ENCODE measurements around the gene SERINC5.

SERINC5 gene

DNA sequence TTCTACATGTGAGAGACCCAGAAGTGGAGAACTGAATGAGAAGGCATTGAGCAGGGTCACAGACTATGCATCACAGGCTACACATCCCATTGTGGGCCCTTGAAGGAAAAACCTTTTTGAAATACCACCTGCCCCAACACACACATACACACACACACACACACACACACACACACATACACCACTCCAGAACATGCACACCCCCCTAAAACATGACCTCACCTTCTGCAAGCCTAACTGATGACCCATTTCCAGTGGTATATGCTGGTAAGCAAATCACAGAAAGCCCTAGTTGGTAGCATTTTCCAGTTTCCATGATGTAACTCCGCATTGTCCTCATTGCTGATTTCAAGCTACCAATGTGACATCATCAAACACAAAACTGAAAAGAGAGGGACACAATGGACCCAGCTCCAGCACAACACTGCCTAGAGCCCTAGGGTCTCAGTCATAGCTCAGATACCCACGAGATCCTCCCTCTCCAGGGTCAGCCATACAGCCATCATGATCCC lies 184.3 kb downstream of the SERINC5 start:
- no peak for DNase-seq (ENCODE audit: low spot score)
- in situ Hi-C loops (cut with MboI; ENCODE audit: low sequenced_read_pairs, unreplicated experiment): no loop called here
- TF ChIP-seq, protein P1, sequence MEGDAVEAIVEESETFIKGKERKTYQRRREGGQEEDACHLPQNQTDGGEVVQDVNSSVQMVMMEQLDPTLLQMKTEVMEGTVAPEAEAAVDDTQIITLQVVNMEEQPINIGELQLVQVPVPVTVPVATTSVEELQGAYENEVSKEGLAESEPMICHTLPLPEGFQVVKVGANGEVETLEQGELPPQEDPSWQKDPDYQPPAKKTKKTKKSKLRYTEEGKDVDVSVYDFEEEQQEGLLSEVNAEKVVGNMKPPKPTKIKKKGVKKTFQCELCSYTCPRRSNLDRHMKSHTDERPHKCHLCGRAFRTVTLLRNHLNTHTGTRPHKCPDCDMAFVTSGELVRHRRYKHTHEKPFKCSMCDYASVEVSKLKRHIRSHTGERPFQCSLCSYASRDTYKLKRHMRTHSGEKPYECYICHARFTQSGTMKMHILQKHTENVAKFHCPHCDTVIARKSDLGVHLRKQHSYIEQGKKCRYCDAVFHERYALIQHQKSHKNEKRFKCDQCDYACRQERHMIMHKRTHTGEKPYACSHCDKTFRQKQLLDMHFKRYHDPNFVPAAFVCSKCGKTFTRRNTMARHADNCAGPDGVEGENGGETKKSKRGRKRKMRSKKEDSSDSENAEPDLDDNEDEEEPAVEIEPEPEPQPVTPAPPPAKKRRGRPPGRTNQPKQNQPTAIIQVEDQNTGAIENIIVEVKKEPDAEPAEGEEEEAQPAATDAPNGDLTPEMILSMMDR (IDR thresholded peaks at IDR 0.05; ENCODE audit: borderline replicate concordance, control extremely low read depth, extremely low read depth, insufficient read depth, missing control alignments): no peak

DNA sequence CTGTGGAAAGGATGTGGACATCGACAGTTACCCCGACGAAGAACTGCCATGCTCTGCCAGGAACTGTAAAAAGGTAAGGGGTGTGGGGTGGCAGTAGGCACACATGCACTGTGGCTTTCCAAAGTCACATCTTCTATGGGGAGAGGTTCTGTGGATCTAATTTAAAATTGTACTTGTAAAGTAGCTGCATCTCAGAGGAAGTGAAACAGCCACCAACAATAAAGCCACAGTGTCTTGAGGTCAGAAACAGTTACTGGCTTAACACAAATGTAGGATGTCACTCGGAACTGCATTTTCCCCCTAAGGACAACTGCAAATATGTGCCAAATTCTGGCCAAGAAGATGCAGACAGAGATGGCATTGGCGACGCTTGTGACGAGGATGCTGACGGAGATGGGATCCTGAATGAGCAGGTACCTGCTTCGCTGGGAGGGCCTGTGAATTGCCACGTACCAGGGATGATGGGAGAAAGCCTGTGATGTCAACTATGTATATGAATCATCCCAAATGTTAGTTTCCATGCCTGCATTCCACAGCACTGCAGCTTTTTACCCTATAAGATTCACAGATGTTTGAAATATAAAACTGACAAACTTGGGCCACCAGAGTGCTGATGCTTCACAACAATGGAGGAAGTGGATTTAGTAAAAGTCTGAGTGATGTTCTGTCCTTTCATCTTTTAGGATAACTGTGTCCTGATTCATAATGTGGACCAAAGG lies 185.4 kb downstream of the SERINC5 start:
- TF ChIP-seq, protein P1 (IDR thresholded peaks at IDR 0.05; ENCODE audit: borderline replicate concordance, control extremely low read depth, extremely low read depth, insufficient read depth, missing control alignments): no peak
- in situ Hi-C loops (cut with MboI; ENCODE audit: low sequenced_read_pairs, unreplicated experiment): no loop called here
- no peak for DNase-seq (ENCODE audit: low spot score)

DNA sequence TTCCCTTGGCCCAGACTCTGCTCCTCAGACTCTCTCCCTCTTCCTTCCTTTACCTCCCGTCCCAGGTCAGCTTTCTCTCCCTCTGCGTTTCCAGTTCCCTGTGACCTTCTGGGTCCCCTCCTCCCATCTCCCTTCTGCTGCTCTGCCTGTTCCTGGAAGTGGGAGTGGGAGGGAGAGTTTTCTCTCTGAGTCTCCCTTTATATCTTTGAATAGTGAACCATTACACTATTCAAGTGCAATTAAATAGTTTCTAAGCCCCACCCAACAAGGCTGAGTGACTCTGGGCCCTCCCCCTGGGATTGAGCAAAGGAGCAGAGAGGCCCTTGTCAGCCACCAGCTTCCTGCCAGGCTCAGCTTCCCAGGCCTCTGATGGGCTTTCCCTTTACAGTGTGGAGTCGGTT lies 185.9 kb downstream of the SERINC5 start:
- in situ Hi-C loops (cut with MboI; ENCODE audit: low sequenced_read_pairs, unreplicated experiment): no loop called here
- DNase-seq (ENCODE audit: low spot score): no peak
- TF ChIP-seq, protein P1 (IDR thresholded peaks at IDR 0.05; ENCODE audit: borderline replicate concordance, control extremely low read depth, extremely low read depth, insufficient read depth, missing control alignments): no peak

DNA sequence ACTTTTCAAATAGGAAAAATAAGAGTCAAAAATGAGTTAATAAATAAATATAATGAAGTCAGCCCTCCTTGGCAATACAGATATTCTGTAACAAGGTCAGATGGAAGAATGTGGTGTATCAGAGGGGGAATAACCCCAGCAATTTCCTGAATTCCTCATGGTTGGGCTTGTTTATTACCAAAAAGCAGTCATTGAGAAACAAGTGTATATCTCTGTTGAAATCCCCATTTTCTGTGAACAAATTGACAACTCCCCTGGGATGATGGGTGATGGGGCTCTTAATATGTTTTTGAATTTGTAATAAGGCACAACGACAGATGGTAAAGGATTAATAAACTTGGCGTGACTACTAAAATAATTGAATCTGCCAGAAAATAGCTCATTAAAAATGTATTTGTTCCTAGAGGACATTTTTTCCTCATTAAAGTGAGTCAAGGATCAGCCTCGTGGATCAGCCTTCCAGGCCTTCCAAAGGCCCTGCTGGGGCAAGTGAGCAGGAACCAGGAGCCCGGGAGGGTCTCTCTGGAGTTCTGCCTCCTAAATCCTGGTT lies 186.5 kb downstream of the SERINC5 start:
- DNase-seq (ENCODE audit: low spot score): no peak
- in situ Hi-C loops (cut with MboI; ENCODE audit: low sequenced_read_pairs, unreplicated experiment): no loop called here
- TF ChIP-seq, protein P1 (IDR thresholded peaks at IDR 0.05; ENCODE audit: borderline replicate concordance, control extremely low read depth, extremely low read depth, insufficient read depth, missing control alignments): no peak

DNA sequence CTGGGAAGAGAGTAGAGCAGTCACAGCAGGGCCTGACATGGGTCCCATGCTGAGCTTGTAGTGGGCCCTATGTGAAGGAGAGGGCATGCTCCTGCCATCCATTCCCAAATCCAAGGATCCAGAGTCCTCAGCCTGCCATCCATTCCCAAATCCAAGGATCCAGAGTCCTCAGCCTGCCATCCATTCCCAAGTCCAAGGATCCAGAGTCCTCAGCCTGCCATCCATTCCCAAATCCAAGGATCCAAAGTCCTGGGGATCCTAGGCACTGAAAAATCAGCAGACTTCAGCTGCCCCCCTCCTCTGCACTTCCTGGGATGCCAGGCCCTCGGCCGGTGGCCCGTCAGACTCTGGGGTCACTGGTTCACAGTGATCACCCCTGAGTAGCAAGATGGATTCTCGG lies 187.1 kb downstream of the SERINC5 start:
- TF ChIP-seq, protein P1 (IDR thresholded peaks at IDR 0.05; ENCODE audit: borderline replicate concordance, control extremely low read depth, extremely low read depth, insufficient read depth, missing control alignments): no peak

DNA sequence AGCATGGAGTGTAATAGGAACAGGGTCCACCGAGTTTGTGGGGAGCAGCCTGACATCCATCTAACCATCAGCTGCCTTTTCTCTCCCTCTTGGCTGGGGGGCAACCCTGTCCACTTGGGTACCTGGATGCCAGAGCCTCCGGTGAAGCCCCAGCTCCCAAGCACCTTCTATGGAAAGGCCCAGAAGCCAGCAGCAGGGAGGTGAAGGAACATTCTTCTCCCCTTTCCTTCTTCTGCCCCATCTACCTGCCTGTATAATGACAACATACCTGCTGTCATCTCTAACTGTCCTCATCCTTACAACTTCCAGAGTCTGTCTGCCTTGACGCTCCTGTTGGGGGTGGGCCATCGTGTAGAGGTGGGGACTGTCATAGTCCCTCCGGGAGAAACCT lies 187.6 kb downstream of the SERINC5 start:
- in situ Hi-C loops (cut with MboI; ENCODE audit: low sequenced_read_pairs, unreplicated experiment): no loop called here
- TF ChIP-seq, protein P1 (IDR thresholded peaks at IDR 0.05; ENCODE audit: borderline replicate concordance, control extremely low read depth, extremely low read depth, insufficient read depth, missing control alignments): no peak
- no peak for DNase-seq (ENCODE audit: low spot score)

More for the DNA sequence above, 187.1 kb downstream of the SERINC5 start:
- in situ Hi-C loops (cut with MboI; ENCODE audit: low sequenced_read_pairs, unreplicated experiment): no loop called here
- no peak for DNase-seq (ENCODE audit: low spot score)

All from GM13976 (cell line).